Activated T-cell treated with anti-CD3 and anti-CD28 coated beads, Interleukin-2, amount 50 U/mL, for 4 hours (primary cell): ENCODE results near the gene CEBPG. TPM values are rescaled to one million over a fixed set of nuclear protein-coding genes. Genes with fewer than 3 reads are reported as not detected.

Source experiments
- ATAC-seq, 2 donors: fragments of 200-7000 bp; cut with Tn5 transposase; one replicate each; pipeline ENCODE4 v1.10.0; 2021
- DNase-seq: peaks from one replicate; pipeline ENCODE4 v3.0.0-alpha.2; 2020
- H3K27me3 Mint-ChIP-seq: one replicate; pipeline ENCODE4 v1.8.0; 2021; ENCODE audit warnings: low read depth, mixed read lengths
- H3K36me3 Mint-ChIP-seq: one replicate; pipeline ENCODE4 v1.8.0; 2022; ENCODE audit warnings: mixed read lengths; ENCODE audit not compliant: insufficient read depth
- H3K4me1 Mint-ChIP-seq: one replicate; pipeline ENCODE4 v1.8.0; 2021; ENCODE audit warnings: low read depth, mixed read lengths
- H3K4me3 Mint-ChIP-seq: one replicate; pipeline ENCODE4 v1.8.0; 2021; ENCODE audit warnings: mild to moderate bottlenecking, moderate library complexity, mixed read lengths
- H3K9me3 Mint-ChIP-seq: one replicate; pipeline ENCODE4 v1.8.0; 2021; ENCODE audit warnings: mixed read lengths
- total RNA-seq, 3 donors: library from RNA; stranded (reverse); gene quantifications; one replicate each; pipeline ENCODE4 v1.2.1, GENCODE V29; 2021

CEBPG gene
- 10 to 100 TPM; 28.8 to 32.2 (median 28.8) TPM for total RNA-seq

GRCh38 chr19:33373453-33374235 is at the start of gene CEBPG:
Gene CEBPG, plus strand, starts transcription at chr19:33373709. Its CDS starts 5,531 bp downstream, at chr19:33379240.
- H3K27me3 Mint-ChIP-seq, result no peaks in the 10 kb centered on the region
- DNase-seq (peak; percentile 93), ATAC-seq (peak; percentile 94 to 95)
- H3K9me3 Mint-ChIP-seq, result no peaks in the 10 kb centered on the region
- peaks cover 48% of the 10 kb centered on the region for H3K4me1 Mint-ChIP-seq
- H3K4me3 Mint-ChIP-seq, result peak within 1 kb of the TSS; percentile 97
- H3K36me3 Mint-ChIP-seq, result peaks cover 12% of the 10 kb centered on the region

- no peak for DNase-seq
- no peaks in the 10 kb centered on the region for H3K36me3 Mint-ChIP-seq
Observed at GRCh38 chr19:33324628-33325027, 48.9 kb upstream of the CEBPG start.

GRCh38 chr19:33325920-33326319 is 47.6 kb upstream of the CEBPG start:
- ATAC-seq (no peak), DNase-seq (no peak)
- Mint-ChIP-seq H3K9me3 (peaks cover 5% of the 10 kb centered on the region), H3K4me1 (no peaks in the 10 kb centered on the region), H3K4me3 (no peak overlapping the region), H3K36me3 (no peaks in the 10 kb centered on the region), H3K27me3 (peaks cover 21% of the 10 kb centered on the region)

More at GRCh38 chr19:33324628-33325027, 48.9 kb upstream of the CEBPG start:
- Mint-ChIP-seq H3K27me3 (peaks cover 12% of the 10 kb centered on the region), H3K9me3 (peaks cover 12% of the 10 kb centered on the region), H3K4me1 (no peaks in the 10 kb centered on the region), H3K4me3 (no peak overlapping the region)
- ATAC-seq, result no peak

- DNase-seq (no peak), ATAC-seq (no peak)
- Mint-ChIP-seq H3K4me3 (no peak overlapping the region), H3K4me1 (no peaks in the 10 kb centered on the region), H3K36me3 (no peaks in the 10 kb centered on the region), H3K27me3 (peaks cover 21% of the 10 kb centered on the region), H3K9me3 (no peaks in the 10 kb centered on the region)
Observed at GRCh38 chr19:33329060-33329459, 44.4 kb upstream of the CEBPG start.

GRCh38 chr19:33329736-33330135 is 43.8 kb upstream of the CEBPG start:
- Mint-ChIP-seq H3K27me3 (peaks cover 21% of the 10 kb centered on the region), H3K36me3 (no peaks in the 10 kb centered on the region), H3K9me3 (no peaks in the 10 kb centered on the region), H3K4me1 (no peaks in the 10 kb centered on the region), H3K4me3 (no peak overlapping the region)
- DNase-seq, result no peak
- ATAC-seq, result no peak

- no peak for ATAC-seq
- Mint-ChIP-seq H3K9me3 (no peaks in the 10 kb centered on the region), H3K4me3 (no peak overlapping the region), H3K27me3 (peaks cover 24% of the 10 kb centered on the region), H3K36me3 (no peaks in the 10 kb centered on the region), H3K4me1 (no peaks in the 10 kb centered on the region)
- DNase-seq, result no peak
Observed at GRCh38 chr19:33332248-33332647, 41.3 kb upstream of the CEBPG start.

- no peak overlapping the region for H3K4me3 Mint-ChIP-seq
- DNase-seq (no peak), ATAC-seq (no peak)
- H3K9me3 Mint-ChIP-seq, result no peaks in the 10 kb centered on the region
- no peaks in the 10 kb centered on the region for H3K4me1 Mint-ChIP-seq
- H3K27me3 Mint-ChIP-seq, result peaks cover 24% of the 10 kb centered on the region
- no peaks in the 10 kb centered on the region for H3K36me3 Mint-ChIP-seq
Observed at GRCh38 chr19:33333151-33333550, 40.4 kb upstream of the CEBPG start.

- Mint-ChIP-seq H3K27me3 (peaks cover 21% of the 10 kb centered on the region), H3K4me3 (no peak overlapping the region), H3K36me3 (no peaks in the 10 kb centered on the region), H3K9me3 (no peaks in the 10 kb centered on the region), H3K4me1 (no peaks in the 10 kb centered on the region)
- ATAC-seq (no peak), DNase-seq (no peak)
Observed at GRCh38 chr19:33333642-33334041, 39.9 kb upstream of the CEBPG start.

GRCh38 chr19:33334271-33334670 is 39.2 kb upstream of the CEBPG start:
- no peaks in the 10 kb centered on the region for H3K4me1 Mint-ChIP-seq
- DNase-seq (no peak), ATAC-seq (no peak)
- no peaks in the 10 kb centered on the region for H3K9me3 Mint-ChIP-seq
- H3K36me3 Mint-ChIP-seq, result no peaks in the 10 kb centered on the region
- peaks cover 19% of the 10 kb centered on the region for H3K27me3 Mint-ChIP-seq
- H3K4me3 Mint-ChIP-seq, result no peak overlapping the region

- peaks cover 10% of the 10 kb centered on the region for H3K27me3 Mint-ChIP-seq
- H3K36me3 Mint-ChIP-seq, result no peaks in the 10 kb centered on the region
- DNase-seq (no peak), ATAC-seq (no peak)
- H3K4me3 Mint-ChIP-seq, result no peak overlapping the region
- no peaks in the 10 kb centered on the region for H3K4me1 Mint-ChIP-seq
- H3K9me3 Mint-ChIP-seq, result no peaks in the 10 kb centered on the region
Observed at GRCh38 chr19:33335446-33335845, 38.1 kb upstream of the CEBPG start.

GRCh38 chr19:33339016-33339984 is 34.2 kb upstream of the CEBPG start:
- Mint-ChIP-seq H3K27me3 (peaks cover 24% of the 10 kb centered on the region), H3K4me1 (no peaks in the 10 kb centered on the region), H3K36me3 (no peaks in the 10 kb centered on the region), H3K4me3 (no peak overlapping the region), H3K9me3 (no peaks in the 10 kb centered on the region)
- ATAC-seq (no peak), DNase-seq (no peak)

- Mint-ChIP-seq H3K4me3 (no peak overlapping the region), H3K4me1 (no peaks in the 10 kb centered on the region), H3K36me3 (no peaks in the 10 kb centered on the region), H3K9me3 (no peaks in the 10 kb centered on the region), H3K27me3 (peaks cover 37% of the 10 kb centered on the region)
- DNase-seq, result no peak
- ATAC-seq, result no peak
Observed at GRCh38 chr19:33340991-33341390, 32.5 kb upstream of the CEBPG start.

GRCh38 chr19:33343301-33343700 is 30.2 kb upstream of the CEBPG start:
- Mint-ChIP-seq H3K36me3 (no peaks in the 10 kb centered on the region), H3K27me3 (peaks cover 50% of the 10 kb centered on the region), H3K9me3 (no peaks in the 10 kb centered on the region), H3K4me3 (no peak overlapping the region), H3K4me1 (no peaks in the 10 kb centered on the region)
- no peak for ATAC-seq
- no peak for DNase-seq

GRCh38 chr19:33343859-33344572 is 29.5 kb upstream of the CEBPG start:
- no peak for DNase-seq
- Mint-ChIP-seq H3K27me3 (peaks cover 54% of the 10 kb centered on the region), H3K9me3 (no peaks in the 10 kb centered on the region), H3K4me3 (no peak overlapping the region), H3K36me3 (no peaks in the 10 kb centered on the region), H3K4me1 (no peaks in the 10 kb centered on the region)
- no peak for ATAC-seq
